Spinal cord (tissue), 10 donors: ENCODE results near the gene ABCD3. TPM values are rescaled to one million over a fixed set of nuclear protein-coding genes. Genes with fewer than 3 reads are reported as not detected.
A peak's percentile ranks its signal among the peaks of the same experiment; 100 is the strongest.

Source experiments
- DNase-seq, 6 donors: peaks; one replicate each; pipeline versions ENCODE4 v3.0.0 to v3.0.0-alpha.2; 2013 to 2015; ENCODE audit warnings: low spot score in 6 of 6, low read depth in 4 of 6
- H3K27ac ChIP-seq: one replicate; pipeline ENCODE4 v1.5.1; 2013; ENCODE audit warnings: low read depth, low read length, control low read depth
- H3K27me3 ChIP-seq: one replicate; pipeline ENCODE4 v1.6.1; 2013; ENCODE audit warnings: low read length; ENCODE audit not compliant: control insufficient read depth, insufficient read depth
- H3K36me3 ChIP-seq: one replicate; pipeline ENCODE4 v1.6.1; 2013; ENCODE audit warnings: low read length; ENCODE audit not compliant: control insufficient read depth, insufficient read depth
- H3K4me1 ChIP-seq: one replicate; pipeline ENCODE4 v1.6.1; 2013; ENCODE audit warnings: low read length; ENCODE audit not compliant: control insufficient read depth, insufficient read depth
- H3K4me3 ChIP-seq: one replicate; pipeline ENCODE4 v1.5.1; 2013; ENCODE audit warnings: low read depth, low read length, control low read depth
- H3K9me3 ChIP-seq: one replicate; pipeline ENCODE4 v1.6.1; 2013; ENCODE audit warnings: low read length; ENCODE audit not compliant: control insufficient read depth, insufficient read depth
- WGBS: methylation state at CpG from one replicate; pipeline ENCODE4 v1.1.5; 2013; ENCODE audit warnings: missing lambda C conversion rate; ENCODE audit not compliant: insufficient coverage; 5-methylcytosine and 5-hydroxymethylcytosine counted together
- polyA plus RNA-seq, 2 donors: library from polyadenylated mRNA; unstranded; fragments of 120-200 nt; gene quantifications; one replicate each; pipeline ENCODE4 v1.2.1, GENCODE V29; 2013; ENCODE audit not compliant: insufficient read length in 2 of 2
- total RNA-seq, 2 donors: library from RNA; depleted of rRNA in 1 of 2; stranded (reverse); fragments of 120-200 nt in 1 of 2; fragments of >200 nt in 1 of 2; gene quantifications; one replicate each; pipeline versions ENCODE4 v1.2.3 to v1.2.4, GENCODE V29; 2013 to 2014
- donor health status: healthy.

ABCD3 gene
- total and polyA plus RNA-seq, 4 donors: 52.9 to 95.5 (median 61.0) TPM

DNA sequence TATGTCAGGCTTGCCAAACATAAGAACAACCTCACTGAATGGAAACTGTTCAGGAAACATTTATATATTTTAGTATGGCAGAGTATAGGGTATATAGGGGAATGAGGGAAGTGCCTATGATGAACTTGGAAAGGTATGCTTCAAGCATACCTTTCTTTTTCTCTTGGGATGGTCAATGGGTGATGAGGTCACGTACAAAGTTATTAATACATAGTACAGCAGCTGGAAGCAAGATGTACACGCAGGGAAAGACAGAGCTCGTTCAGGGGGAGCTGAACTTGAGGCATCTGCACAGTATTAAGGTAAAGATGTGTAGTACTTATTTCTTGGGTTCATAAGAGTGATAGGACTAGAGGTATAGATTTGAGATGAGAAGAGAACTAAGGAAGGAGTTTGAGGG, 61.5 kb downstream of the ABCD3 start:
- peaks cover 3% of the 10 kb centered on the region for H3K36me3 ChIP-seq
- WGBS: 91% methylated on average over 2 of the region's 3 CpGs
- no peak for DNase-seq
- no peak overlapping the region for H3K4me3 ChIP-seq
- no peaks in the 10 kb centered on the region for H3K4me1 ChIP-seq
- H3K27ac ChIP-seq: no peak overlapping the region
- H3K27me3 ChIP-seq: no peaks in the 10 kb centered on the region
- no peaks in the 10 kb centered on the region for H3K9me3 ChIP-seq

GRCh38 chr1:94481473-94481933, 63.3 kb downstream of the ABCD3 start:
- DNase-seq: peak; percentile 21 to 86 (median 44)
- no peak overlapping the region for H3K4me3 ChIP-seq
- 4% methylated on average over 3 of the region's 4 CpGs for WGBS
- H3K9me3 ChIP-seq: no peaks in the 10 kb centered on the region
- no peaks in the 10 kb centered on the region for H3K27me3 ChIP-seq
- no peaks in the 10 kb centered on the region for H3K4me1 ChIP-seq
- peaks cover 3% of the 10 kb centered on the region for H3K36me3 ChIP-seq
- no peak overlapping the region for H3K27ac ChIP-seq

- Histone ChIP-seq H3K27me3 (no peaks in the 10 kb centered on the region), H3K9me3 (no peaks in the 10 kb centered on the region), H3K36me3 (peaks cover 3% of the 10 kb centered on the region), H3K27ac (no peak overlapping the region), H3K4me1 (no peaks in the 10 kb centered on the region), H3K4me3 (no peak overlapping the region)
- 92% methylated on average over 2 of the region's 5 CpGs for WGBS
- DNase-seq: no peak
Observed at GRCh38 chr1:94486990-94487389, 68.8 kb downstream of the ABCD3 start.

GRCh38 chr1:94490556-94490955, 72.4 kb downstream of the ABCD3 start:
- WGBS: no CpG with 5 or more reads among the region's 2 CpGs
- no peaks in the 10 kb centered on the region for H3K9me3 ChIP-seq

DNA sequence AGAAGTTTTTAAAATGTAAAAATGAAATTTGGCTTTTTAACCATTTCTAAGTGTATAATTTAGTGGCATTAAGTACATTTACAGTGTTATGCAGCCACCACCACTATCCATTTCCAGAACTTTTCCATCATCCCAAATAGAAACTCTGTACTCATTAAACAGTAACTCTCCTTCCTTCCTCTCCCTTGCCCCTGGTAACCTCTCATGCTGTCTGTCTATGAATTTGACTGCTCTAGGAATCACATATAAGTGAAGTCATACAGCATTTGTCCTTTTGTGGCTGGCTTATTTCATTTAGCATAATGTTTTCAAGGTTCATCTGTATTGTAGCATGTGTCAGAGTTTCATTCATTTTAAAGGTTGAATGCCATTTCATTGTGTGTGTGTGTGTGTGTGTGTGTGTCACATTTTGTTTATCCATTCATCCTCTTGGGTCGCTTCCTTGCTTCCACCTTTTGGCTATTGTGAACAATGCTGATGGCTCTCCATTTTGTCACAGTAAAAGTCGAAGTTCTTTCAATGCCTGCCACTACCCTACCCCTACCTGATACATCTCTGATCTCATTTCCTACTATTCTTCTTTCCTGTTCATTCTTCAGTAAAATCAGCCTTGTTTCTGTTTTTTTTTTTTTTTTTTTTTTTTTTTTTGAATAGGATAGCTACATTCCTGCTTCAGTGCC, 78.0 kb downstream of the ABCD3 start:
- no peak overlapping the region for H3K4me3 ChIP-seq
- peaks cover 3% of the 10 kb centered on the region for H3K36me3 ChIP-seq
- no peaks in the 10 kb centered on the region for H3K9me3 ChIP-seq
- no peak overlapping the region for H3K27ac ChIP-seq
- H3K4me1 ChIP-seq: no peaks in the 10 kb centered on the region
- WGBS: 92% methylated on average over 2 of the region's 2 CpGs
- no peak for DNase-seq
- H3K27me3 ChIP-seq: no peaks in the 10 kb centered on the region

More at GRCh38 chr1:94490556-94490955, 72.4 kb downstream of the ABCD3 start:
- no peak for DNase-seq
- Histone ChIP-seq H3K4me1 (no peaks in the 10 kb centered on the region), H3K27me3 (no peaks in the 10 kb centered on the region), H3K36me3 (peaks cover 3% of the 10 kb centered on the region), H3K4me3 (no peak overlapping the region), H3K27ac (no peak overlapping the region)

- WGBS: no CpG with 5 or more reads among the region's 2 CpGs
- DNase-seq: no peak
- Histone ChIP-seq H3K4me1 (no peaks in the 10 kb centered on the region), H3K36me3 (no peaks in the 10 kb centered on the region), H3K4me3 (no peak overlapping the region), H3K27ac (no peak overlapping the region), H3K9me3 (no peaks in the 10 kb centered on the region), H3K27me3 (no peaks in the 10 kb centered on the region)
Observed at GRCh38 chr1:94501426-94501825, 83.2 kb downstream of the ABCD3 start.

DNA sequence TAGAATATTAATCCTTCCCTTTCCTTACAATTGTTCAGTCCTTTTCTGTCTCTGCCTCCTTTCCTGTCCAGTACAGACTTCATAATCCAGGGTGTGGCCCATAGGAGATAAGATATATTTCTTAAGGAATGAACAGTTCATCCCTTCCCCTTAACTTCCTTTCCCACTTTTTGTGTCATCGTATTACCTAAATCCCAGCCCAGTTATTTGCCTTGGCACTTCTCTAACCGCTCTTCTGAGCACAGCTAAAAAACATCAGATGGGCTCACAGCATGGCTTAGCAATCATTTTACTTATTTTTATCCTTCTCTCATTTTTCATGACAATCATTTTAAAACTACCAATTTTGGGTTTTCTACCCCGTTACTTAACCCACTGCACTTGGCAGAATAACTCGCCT, 83.7 kb downstream of the ABCD3 start:
- H3K4me1 ChIP-seq: no peaks in the 10 kb centered on the region
- DNase-seq: peak in 1 of 6 donors; percentile 20
- H3K4me3 ChIP-seq: no peak overlapping the region
- H3K27ac ChIP-seq: no peak overlapping the region
- 95% methylated on average over 2 of the region's 4 CpGs for WGBS
- H3K27me3 ChIP-seq: no peaks in the 10 kb centered on the region
- no peaks in the 10 kb centered on the region for H3K9me3 ChIP-seq
- no peaks in the 10 kb centered on the region for H3K36me3 ChIP-seq

- H3K27ac ChIP-seq: no peak overlapping the region
- 64% methylated on average over 1 of the region's 4 CpGs for WGBS
- H3K36me3 ChIP-seq: no peaks in the 10 kb centered on the region
- no peak overlapping the region for H3K4me3 ChIP-seq
- no peaks in the 10 kb centered on the region for H3K27me3 ChIP-seq
- no peak for DNase-seq
- H3K4me1 ChIP-seq: no peaks in the 10 kb centered on the region
- no peaks in the 10 kb centered on the region for H3K9me3 ChIP-seq
Observed at GRCh38 chr1:94503153-94503552, 85.0 kb downstream of the ABCD3 start.

GRCh38 chr1:94504601-94505000, 86.4 kb downstream of the ABCD3 start:
- WGBS: 100% methylated on average over 1 of the region's 1 CpG

GRCh38 chr1:94512816-94513215, 94.6 kb downstream of the ABCD3 start:
- no peaks in the 10 kb centered on the region for H3K4me1 ChIP-seq
- WGBS: no CpG with 5 or more reads among the region's 2 CpGs

More at GRCh38 chr1:94504601-94505000, 86.4 kb downstream of the ABCD3 start:
- no peak overlapping the region for H3K4me3 ChIP-seq
- no peaks in the 10 kb centered on the region for H3K9me3 ChIP-seq
- no peak overlapping the region for H3K27ac ChIP-seq
- no peaks in the 10 kb centered on the region for H3K4me1 ChIP-seq
- H3K27me3 ChIP-seq: no peaks in the 10 kb centered on the region
- no peak for DNase-seq
- H3K36me3 ChIP-seq: no peaks in the 10 kb centered on the region

More at GRCh38 chr1:94512816-94513215, 94.6 kb downstream of the ABCD3 start:
- Histone ChIP-seq H3K9me3 (no peaks in the 10 kb centered on the region), H3K27me3 (no peaks in the 10 kb centered on the region), H3K4me3 (no peak overlapping the region), H3K27ac (no peak overlapping the region), H3K36me3 (no peaks in the 10 kb centered on the region)
- DNase-seq: no peak
